Thyroid gland (tissue), 4 donors: Measurements from ENCODE around the gene PYDC1.

ENCODE experiments used
- CTCF ChIP-seq, 6 experiments: fragments of 200-600 bp in 3 of 6; fragments of 450-650 bp in 3 of 6; sonication (generic) in 3 of 6; IDR thresholded peaks; one replicate each; pipeline ENCODE4 v1.5.1; 2016 to 2019; ENCODE audit warnings: antibody characterized with exemption in 6 of 6, mild to moderate bottlenecking in 2 of 6, inconsistent platforms in 1 of 6, moderate library complexity in 1 of 6
- POLR2A ChIP-seq, 2 donors: fragments of 450-650 bp; IDR thresholded peaks; one replicate each; pipeline ENCODE4 v1.6.1; 2017; ENCODE audit warnings: antibody characterized with exemption in 2 of 2, mild to moderate bottlenecking in 2 of 2, moderate library complexity in 1 of 2

- no peak for TF ChIP-seq CTCF (IDR thresholded peaks at IDR 0.05)
- TF ChIP-seq POLR2A (IDR thresholded peaks at IDR 0.05): no peak
Measured at GRCh38 chr16:31217136-31217530, 198 bp upstream of the PYDC1 start.
